ENCODE data around the gene CCDC73. TPM values are rescaled to one million over a fixed set of nuclear protein-coding genes. Genes with fewer than 3 reads are reported as not detected.

CCDC73 gene
- total RNA-seq, 1 donor from 2014 or later: not detected

DNA sequence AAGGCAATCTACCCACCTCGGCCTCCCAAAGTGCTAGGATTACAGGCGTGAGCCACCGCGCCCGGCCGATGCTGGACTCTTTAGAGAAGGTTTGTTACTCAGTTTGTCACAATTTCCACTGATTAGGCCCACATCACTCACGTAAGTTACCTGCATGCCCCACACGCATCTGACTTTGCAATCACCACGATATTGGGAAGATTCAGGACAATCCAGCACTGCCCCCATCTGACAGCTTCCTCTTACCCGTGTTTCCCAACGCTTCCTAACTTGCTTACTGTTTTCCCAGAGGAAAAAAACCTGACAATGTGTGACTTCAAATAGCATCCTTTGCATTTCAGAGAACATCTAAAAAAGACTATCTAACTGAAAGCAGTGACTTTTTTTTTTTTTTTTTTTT lies 232.6 kb downstream of the CCDC73 start:
- intact Hi-C loops (cut with micrococcal nuclease): no loop called here
- Histone ChIP-seq H3K9me3 (replicated peaks) (no peaks in the 10 kb centered on the region), H3K36me3 (no peaks in the 10 kb centered on the region), H3K4me1 (no peaks in the 10 kb centered on the region), H3K27me3 (ENCODE audit: low read depth) (no peaks in the 10 kb centered on the region), H3K4me3 (no peak overlapping the region), H3K27ac (replicated peaks) (no peak overlapping the region)
- DNase-seq: no peak
- TF ChIP-seq, protein P1, sequence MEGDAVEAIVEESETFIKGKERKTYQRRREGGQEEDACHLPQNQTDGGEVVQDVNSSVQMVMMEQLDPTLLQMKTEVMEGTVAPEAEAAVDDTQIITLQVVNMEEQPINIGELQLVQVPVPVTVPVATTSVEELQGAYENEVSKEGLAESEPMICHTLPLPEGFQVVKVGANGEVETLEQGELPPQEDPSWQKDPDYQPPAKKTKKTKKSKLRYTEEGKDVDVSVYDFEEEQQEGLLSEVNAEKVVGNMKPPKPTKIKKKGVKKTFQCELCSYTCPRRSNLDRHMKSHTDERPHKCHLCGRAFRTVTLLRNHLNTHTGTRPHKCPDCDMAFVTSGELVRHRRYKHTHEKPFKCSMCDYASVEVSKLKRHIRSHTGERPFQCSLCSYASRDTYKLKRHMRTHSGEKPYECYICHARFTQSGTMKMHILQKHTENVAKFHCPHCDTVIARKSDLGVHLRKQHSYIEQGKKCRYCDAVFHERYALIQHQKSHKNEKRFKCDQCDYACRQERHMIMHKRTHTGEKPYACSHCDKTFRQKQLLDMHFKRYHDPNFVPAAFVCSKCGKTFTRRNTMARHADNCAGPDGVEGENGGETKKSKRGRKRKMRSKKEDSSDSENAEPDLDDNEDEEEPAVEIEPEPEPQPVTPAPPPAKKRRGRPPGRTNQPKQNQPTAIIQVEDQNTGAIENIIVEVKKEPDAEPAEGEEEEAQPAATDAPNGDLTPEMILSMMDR (IDR thresholded peaks at IDR 0.05; ENCODE audit: borderline replicate concordance): peak; percentile 34

DNA sequence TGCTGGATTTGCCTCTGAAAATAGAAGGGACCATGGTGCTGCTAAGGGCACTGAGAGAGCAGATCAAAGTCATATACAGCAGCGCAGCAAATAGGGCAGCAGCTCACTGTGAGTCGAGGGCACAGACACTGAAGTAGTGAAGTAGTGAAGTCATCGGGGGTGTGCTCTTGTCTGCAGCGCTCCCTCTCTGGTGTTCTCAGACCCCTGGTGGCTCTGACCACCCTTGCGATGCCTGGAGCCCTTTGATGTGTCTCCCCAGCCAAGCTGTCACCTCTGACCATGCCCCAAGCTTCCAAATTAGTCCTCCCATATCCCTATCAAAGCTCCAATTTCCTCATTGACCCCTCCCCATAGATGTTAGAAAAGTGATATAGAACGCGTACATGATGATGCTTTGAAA lies 238.6 kb downstream of the CCDC73 start:
- DNase-seq: no peak
- no peak overlapping the region for H3K4me3 ChIP-seq

GRCh38 chr11:32555091-32555490 lies 239.4 kb downstream of the CCDC73 start:
- Histone ChIP-seq H3K4me1 (peaks cover 4% of the 10 kb centered on the region), H3K4me3 (no peak overlapping the region), H3K36me3 (no peaks in the 10 kb centered on the region), H3K9me3 (replicated peaks) (no peaks in the 10 kb centered on the region), H3K27ac (replicated peaks) (no peak overlapping the region), H3K27me3 (ENCODE audit: low read depth) (no peaks in the 10 kb centered on the region)
- TF ChIP-seq, protein P1 (IDR thresholded peaks at IDR 0.05; ENCODE audit: borderline replicate concordance): no peak
- intact Hi-C loops (cut with micrococcal nuclease): no loop called here
- no peak for DNase-seq

More for the DNA sequence above, 238.6 kb downstream of the CCDC73 start:
- no peaks in the 10 kb centered on the region for H3K36me3 ChIP-seq
- no peaks in the 10 kb centered on the region for H3K9me3 ChIP-seq (replicated peaks)
- peaks cover 4% of the 10 kb centered on the region for H3K4me1 ChIP-seq
- intact Hi-C loops (cut with micrococcal nuclease): no loop called here
- no peak overlapping the region for H3K27ac ChIP-seq (replicated peaks)
- TF ChIP-seq, protein P1 (IDR thresholded peaks at IDR 0.05; ENCODE audit: borderline replicate concordance): no peak
- no peaks in the 10 kb centered on the region for H3K27me3 ChIP-seq (ENCODE audit: low read depth)

Other genes with a start within 250 kb of the CCDC73 start
- 153 TPM for gene EIF3M, start 210.8 kb downstream of the CCDC73 start, total RNA-seq
- gene PRRG4, start 35.3 kb upstream of the CCDC73 start, total RNA-seq: 0.33 TPM
- gene QSER1, start 98.1 kb upstream of the CCDC73 start, total RNA-seq: 15.0 TPM
- 0.55 TPM for gene DEPDC7, start 221.2 kb upstream of the CCDC73 start, total RNA-seq
- gene TCP11L1, start 244.9 kb upstream of the CCDC73 start, total RNA-seq: 4.7 TPM